GM23338 (cell line): ENCODE data around the gene TSHZ3. TPM values are rescaled to one million over a fixed set of nuclear protein-coding genes. Genes with fewer than 3 reads are reported as not detected.

Source experiments
- ATAC-seq: fragments of 200-7000 bp; cut with Tn5 transposase; 3 replicates; pipeline ENCODE4 v1.9.1; 2020
- DNase-seq: peaks from one replicate; pipeline ENCODE4 v3.0.0-alpha.2; 2015; ENCODE audit warnings: low spot score
- H2AFZ ChIP-seq: fragments of 200-600 bp; sonication (generic); 2 replicates; pipeline ENCODE4 v1.8.0; 2016; ENCODE audit warnings: antibody characterized with exemption, mild to moderate bottlenecking, moderate library complexity
- H3F3A ChIP-seq: fragments of 200-600 bp; sonication (generic); replicated peaks from 2 replicates; pipeline ENCODE4 v1.8.0; 2017; ENCODE audit warnings: antibody characterized with exemption, mixed run types, low read depth
- H3K27ac ChIP-seq: fragments of 200-600 bp; sonication (generic); 2 replicates; pipeline ENCODE4 v1.6.1; 2016; ENCODE audit warnings: low read depth
- H3K27me3 ChIP-seq: fragments of 200-600 bp; sonication (generic); 2 replicates; pipeline ENCODE4 v1.8.0; 2016; ENCODE audit warnings: mild to moderate bottlenecking, mixed run types, moderate library complexity; ENCODE audit not compliant: insufficient read depth
- H3K36me3 ChIP-seq: fragments of 200-600 bp; sonication (generic); 2 replicates; pipeline ENCODE4 v1.8.0; 2016; ENCODE audit warnings: mild to moderate bottlenecking; ENCODE audit not compliant: insufficient read depth
- H3K4me1 ChIP-seq: fragments of 200-600 bp; sonication (generic); 2 replicates; pipeline ENCODE4 v1.8.0; 2016; ENCODE audit warnings: mild to moderate bottlenecking, moderate library complexity; ENCODE audit not compliant: insufficient read depth
- H3K4me2 ChIP-seq: fragments of 200-600 bp; sonication (generic); 2 replicates; pipeline ENCODE4 v1.7.1; 2017; ENCODE audit warnings: mixed run types
- H3K4me3 ChIP-seq: fragments of 200-600 bp; sonication (generic); 2 replicates; pipeline ENCODE4 v1.6.1; 2016; ENCODE audit warnings: mixed run types
- H3K79me2 ChIP-seq: fragments of 200-600 bp; sonication (generic); replicated peaks from 2 replicates; pipeline ENCODE4 v1.8.0; 2017; ENCODE audit warnings: mild to moderate bottlenecking; ENCODE audit not compliant: insufficient read depth
- H3K9me2 ChIP-seq: fragments of 200-600 bp; sonication (generic); 2 replicates; pipeline ENCODE4 v1.8.0; 2017; ENCODE audit not compliant: insufficient read depth
- H4K20me1 ChIP-seq: fragments of 200-600 bp; sonication (generic); replicated peaks from 2 replicates; pipeline ENCODE4 v1.8.0; 2017; ENCODE audit warnings: mild to moderate bottlenecking; ENCODE audit not compliant: insufficient read depth
- H3K27ac Mint-ChIP-seq: 2 replicates; pipeline ENCODE4 v1.8.0; 2020; ENCODE audit warnings: inconsistent platforms, mild to moderate bottlenecking, moderate library complexity, mixed read lengths
- H3K27me3 Mint-ChIP-seq: 3 replicates; pipeline ENCODE4 v1.8.0; 2022; ENCODE audit warnings: low read depth, mild to moderate bottlenecking, moderate library complexity, mixed read lengths, inconsistent platforms; ENCODE audit not compliant: insufficient read depth, poor library complexity
- H3K36me3 Mint-ChIP-seq: 3 replicates; pipeline ENCODE4 v1.8.0; 2021; ENCODE audit warnings: low read depth, mild to moderate bottlenecking, inconsistent platforms, moderate library complexity, mixed read lengths
- H3K4me1 Mint-ChIP-seq: 3 replicates; pipeline ENCODE4 v1.8.0; 2020; ENCODE audit warnings: mild to moderate bottlenecking, inconsistent platforms, mixed read lengths
- H3K4me3 Mint-ChIP-seq: 3 replicates; pipeline ENCODE4 v1.8.0; 2021; ENCODE audit warnings: moderate library complexity, mild to moderate bottlenecking, inconsistent platforms, mixed read lengths
- H3K9me3 Mint-ChIP-seq: 3 replicates; pipeline ENCODE4 v1.8.0; 2020; ENCODE audit warnings: moderate library complexity, mild to moderate bottlenecking, inconsistent platforms, mixed read lengths
- CREB1 ChIP-seq: fragments of 250-450 bp; sonication (Bioruptor Pico); IDR thresholded peaks from 2 replicates; pipeline ENCODE4 v1.5.0; 2020; ENCODE audit warnings: low read depth, mild to moderate bottlenecking, moderate library complexity
- EZH2 ChIP-seq: fragments of 200-600 bp; sonication (generic); IDR thresholded peaks from one replicate; pipeline ENCODE4 v1.8.0; 2017; ENCODE audit warnings: antibody characterized with exemption, mild to moderate bottlenecking, low read depth; ENCODE audit not compliant: unreplicated experiment
- EZH2phosphoT487 ChIP-seq: fragments of 200-600 bp; sonication (generic); IDR thresholded peaks from one replicate; pipeline ENCODE4 v1.8.1; 2018; ENCODE audit warnings: antibody characterized with exemption; ENCODE audit not compliant: unreplicated experiment
- JUNB ChIP-seq: IDR thresholded peaks from one replicate; pipeline ENCODE4 v1.6.1; 2016; ENCODE audit warnings: antibody characterized with exemption; ENCODE audit not compliant: unreplicated experiment
- NANOG ChIP-seq: IDR thresholded peaks from 2 replicates; pipeline ENCODE4 v1.6.1; 2016; ENCODE audit warnings: antibody characterized with exemption, borderline replicate concordance
- POLR2AphosphoS5 ChIP-seq: IDR thresholded peaks from 2 replicates; pipeline ENCODE4 v1.6.1; 2016; ENCODE audit warnings: antibody characterized with exemption, low read depth
- REST ChIP-seq: IDR thresholded peaks from one replicate; pipeline ENCODE4 v1.6.1; 2018; ENCODE audit warnings: antibody characterized with exemption; ENCODE audit not compliant: unreplicated experiment
- STAT1 ChIP-seq: IDR thresholded peaks from one replicate; pipeline ENCODE4 v1.6.1; 2016; ENCODE audit warnings: antibody characterized with exemption; ENCODE audit not compliant: unreplicated experiment
- ZNF114 ChIP-seq: fragments of 250-450 bp; sonication (Bioruptor Pico); IDR thresholded peaks from 2 replicates; pipeline ENCODE4 v1.5.0; 2020; ENCODE audit warnings: mild to moderate bottlenecking, moderate library complexity
- ZNF331 ChIP-seq: fragments of 250-450 bp; sonication (Bioruptor Pico); IDR thresholded peaks from 2 replicates; pipeline ENCODE4 v1.5.0; 2020; ENCODE audit warnings: low read depth, mild to moderate bottlenecking, moderate library complexity
- ZNF462 ChIP-seq: fragments of 250-450 bp; sonication (Bioruptor Pico); IDR thresholded peaks from 2 replicates; pipeline ENCODE4 v1.5.0; 2020; ENCODE audit warnings: mild to moderate bottlenecking, moderate library complexity
- polyA plus RNA-seq: library from polyadenylated mRNA; unstranded; fragments of >200 nt; fragmentation: Nextera tagmentation; extraction: Ambion mirVana; gene quantifications from 2 replicates; pipeline ENCODE4 v1.2.1, GENCODE V29; 2016
- total RNA-seq: library from RNA; depleted of rRNA; stranded (reverse); fragments of >200 nt; shearing (Covaris generic); gene quantifications from 2 replicates; pipeline ENCODE4 v1.2.3, GENCODE V29; 2014
- TF ChIP-seq, protein P1 (sequence below), 2 experiments: fragments of 200-600 bp in 1 of 2; sonication (generic) in 1 of 2; conservative IDR thresholded peaks; 2 replicates each; pipeline versions ENCODE4 v1.5.1 to v1.6.1; 2016 to 2017; ENCODE audit warnings: antibody characterized with exemption in 2 of 2, low read depth in 2 of 2, mild to moderate bottlenecking in 2 of 2, moderate library complexity in 1 of 2
- TF ChIP-seq, protein P2 (sequence below): IDR thresholded peaks from 2 replicates; pipeline ENCODE4 v1.6.1; 2016; ENCODE audit warnings: antibody characterized with exemption

Gene TSHZ3
- total and polyA plus RNA-seq, 2 experiments from 2014 or later, result 3.8 to 8.9 TPM

DNA sequence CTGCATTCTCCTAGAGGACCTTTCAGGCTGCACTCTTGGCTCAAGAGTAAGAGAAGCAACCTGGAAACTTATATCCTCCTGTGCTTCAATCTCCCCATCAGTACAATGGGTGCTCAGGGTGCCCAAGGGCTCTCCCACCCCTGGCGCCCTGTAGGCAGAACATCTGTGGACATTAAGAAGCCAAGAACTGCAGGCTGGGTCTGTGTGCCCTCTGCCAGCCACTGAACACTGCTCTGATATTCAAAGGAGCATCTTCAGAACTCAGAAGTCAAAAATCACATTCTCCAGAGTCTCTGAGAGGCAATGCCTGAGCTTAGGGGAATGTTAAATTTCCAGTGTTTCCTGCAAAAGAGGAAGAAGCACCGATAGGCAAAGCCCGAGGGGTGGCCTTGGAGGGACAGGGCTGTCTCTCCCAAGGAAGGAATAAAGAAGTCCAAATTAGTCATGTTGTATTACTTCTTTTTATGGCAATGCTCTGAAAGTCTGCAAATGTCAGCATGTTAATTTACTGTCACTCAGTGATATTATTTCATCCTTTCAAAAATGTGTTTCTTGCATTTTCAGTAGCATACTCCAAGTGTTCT, 88.1 kb downstream of the TSHZ3 start:
- Mint-ChIP-seq H3K4me3 (no peak overlapping the region), H3K27ac (no peak overlapping the region), H3K9me3 (no peaks in the 10 kb centered on the region), H3K36me3 (no peaks in the 10 kb centered on the region; the same call in 2 of the 3 replicates), H3K27me3 (peaks cover 2% of the 10 kb centered on the region), H3K4me1 (peaks cover 30% of the 10 kb centered on the region)
- no peak overlapping the region for H2AFZ ChIP-seq
- no peaks in the 10 kb centered on the region; the same call in 1 of the 2 replicates for H3K4me1 ChIP-seq
- no peaks in the 10 kb centered on the region for H3K9me2 ChIP-seq
- DNase-seq, result no peak
- H3K4me3 ChIP-seq, result no peak overlapping the region
- TF ChIP-seq JUNB (no peak), ZNF331 (CRISPR knock-in tag) (no peak), ZNF114 (no peak), STAT1 (no peak), NANOG (no peak), POLR2AphosphoS5 (no peak), ZNF462 (CRISPR knock-in tag) (no peak), CREB1 (CRISPR knock-in tag) (no peak), EZH2phosphoT487 (no peak), REST (no peak), EZH2 (no peak)
- TF ChIP-seq, protein P1, sequence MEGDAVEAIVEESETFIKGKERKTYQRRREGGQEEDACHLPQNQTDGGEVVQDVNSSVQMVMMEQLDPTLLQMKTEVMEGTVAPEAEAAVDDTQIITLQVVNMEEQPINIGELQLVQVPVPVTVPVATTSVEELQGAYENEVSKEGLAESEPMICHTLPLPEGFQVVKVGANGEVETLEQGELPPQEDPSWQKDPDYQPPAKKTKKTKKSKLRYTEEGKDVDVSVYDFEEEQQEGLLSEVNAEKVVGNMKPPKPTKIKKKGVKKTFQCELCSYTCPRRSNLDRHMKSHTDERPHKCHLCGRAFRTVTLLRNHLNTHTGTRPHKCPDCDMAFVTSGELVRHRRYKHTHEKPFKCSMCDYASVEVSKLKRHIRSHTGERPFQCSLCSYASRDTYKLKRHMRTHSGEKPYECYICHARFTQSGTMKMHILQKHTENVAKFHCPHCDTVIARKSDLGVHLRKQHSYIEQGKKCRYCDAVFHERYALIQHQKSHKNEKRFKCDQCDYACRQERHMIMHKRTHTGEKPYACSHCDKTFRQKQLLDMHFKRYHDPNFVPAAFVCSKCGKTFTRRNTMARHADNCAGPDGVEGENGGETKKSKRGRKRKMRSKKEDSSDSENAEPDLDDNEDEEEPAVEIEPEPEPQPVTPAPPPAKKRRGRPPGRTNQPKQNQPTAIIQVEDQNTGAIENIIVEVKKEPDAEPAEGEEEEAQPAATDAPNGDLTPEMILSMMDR (conservative IDR thresholded peaks at IDR 0.05; ENCODE audit: low read depth in 2 of 2), result no peak
- TF ChIP-seq, protein P2, sequence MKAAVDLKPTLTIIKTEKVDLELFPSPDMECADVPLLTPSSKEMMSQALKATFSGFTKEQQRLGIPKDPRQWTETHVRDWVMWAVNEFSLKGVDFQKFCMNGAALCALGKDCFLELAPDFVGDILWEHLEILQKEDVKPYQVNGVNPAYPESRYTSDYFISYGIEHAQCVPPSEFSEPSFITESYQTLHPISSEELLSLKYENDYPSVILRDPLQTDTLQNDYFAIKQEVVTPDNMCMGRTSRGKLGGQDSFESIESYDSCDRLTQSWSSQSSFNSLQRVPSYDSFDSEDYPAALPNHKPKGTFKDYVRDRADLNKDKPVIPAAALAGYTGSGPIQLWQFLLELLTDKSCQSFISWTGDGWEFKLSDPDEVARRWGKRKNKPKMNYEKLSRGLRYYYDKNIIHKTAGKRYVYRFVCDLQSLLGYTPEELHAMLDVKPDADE, result no peak
- no peak overlapping the region for H3K27ac ChIP-seq
- no peak for ATAC-seq
- no peaks in the 10 kb centered on the region for H3K27me3 ChIP-seq
- H3K36me3 ChIP-seq, result no peaks in the 10 kb centered on the region
- H3F3A ChIP-seq, result no peaks in the 10 kb centered on the region
- H3K4me2 ChIP-seq, result no peak overlapping the region
- no peaks in the 10 kb centered on the region for H4K20me1 ChIP-seq
- H3K79me2 ChIP-seq, result no peaks in the 10 kb centered on the region
